GM23338 (cell line): Measurements from ENCODE around the gene NELFA. TPM values are rescaled to one million over a fixed set of nuclear protein-coding genes. Genes with fewer than 3 reads are reported as not detected.

ENCODE experiments used
- ATAC-seq: fragments of 200-7000 bp; cut with Tn5 transposase; 3 replicates; pipeline ENCODE4 v1.9.1; 2020
- DNase-seq: peaks from one replicate; pipeline ENCODE4 v3.0.0-alpha.2; 2015; ENCODE audit warnings: low spot score
- H2AFZ ChIP-seq: fragments of 200-600 bp; sonication (generic); 2 replicates; pipeline ENCODE4 v1.8.0; 2016; ENCODE audit warnings: antibody characterized with exemption, mild to moderate bottlenecking, moderate library complexity
- H3F3A ChIP-seq: fragments of 200-600 bp; sonication (generic); replicated peaks from 2 replicates; pipeline ENCODE4 v1.8.0; 2017; ENCODE audit warnings: antibody characterized with exemption, mixed run types, low read depth
- H3K27ac ChIP-seq: fragments of 200-600 bp; sonication (generic); 2 replicates; pipeline ENCODE4 v1.6.1; 2016; ENCODE audit warnings: low read depth
- H3K27me3 ChIP-seq: fragments of 200-600 bp; sonication (generic); 2 replicates; pipeline ENCODE4 v1.8.0; 2016; ENCODE audit warnings: mild to moderate bottlenecking, mixed run types, moderate library complexity; ENCODE audit not compliant: insufficient read depth
- H3K36me3 ChIP-seq: fragments of 200-600 bp; sonication (generic); 2 replicates; pipeline ENCODE4 v1.8.0; 2016; ENCODE audit warnings: mild to moderate bottlenecking; ENCODE audit not compliant: insufficient read depth
- H3K4me1 ChIP-seq: fragments of 200-600 bp; sonication (generic); 2 replicates; pipeline ENCODE4 v1.8.0; 2016; ENCODE audit warnings: mild to moderate bottlenecking, moderate library complexity; ENCODE audit not compliant: insufficient read depth
- H3K4me2 ChIP-seq: fragments of 200-600 bp; sonication (generic); 2 replicates; pipeline ENCODE4 v1.7.1; 2017; ENCODE audit warnings: mixed run types
- H3K4me3 ChIP-seq: fragments of 200-600 bp; sonication (generic); 2 replicates; pipeline ENCODE4 v1.6.1; 2016; ENCODE audit warnings: mixed run types
- H3K79me2 ChIP-seq: fragments of 200-600 bp; sonication (generic); replicated peaks from 2 replicates; pipeline ENCODE4 v1.8.0; 2017; ENCODE audit warnings: mild to moderate bottlenecking; ENCODE audit not compliant: insufficient read depth
- H3K9me2 ChIP-seq: fragments of 200-600 bp; sonication (generic); 2 replicates; pipeline ENCODE4 v1.8.0; 2017; ENCODE audit not compliant: insufficient read depth
- H4K20me1 ChIP-seq: fragments of 200-600 bp; sonication (generic); replicated peaks from 2 replicates; pipeline ENCODE4 v1.8.0; 2017; ENCODE audit warnings: mild to moderate bottlenecking; ENCODE audit not compliant: insufficient read depth
- H3K27ac Mint-ChIP-seq: 2 replicates; pipeline ENCODE4 v1.8.0; 2020; ENCODE audit warnings: inconsistent platforms, mild to moderate bottlenecking, moderate library complexity, mixed read lengths
- H3K27me3 Mint-ChIP-seq: 3 replicates; pipeline ENCODE4 v1.8.0; 2022; ENCODE audit warnings: low read depth, mild to moderate bottlenecking, moderate library complexity, mixed read lengths, inconsistent platforms; ENCODE audit not compliant: insufficient read depth, poor library complexity
- H3K36me3 Mint-ChIP-seq: 3 replicates; pipeline ENCODE4 v1.8.0; 2021; ENCODE audit warnings: low read depth, mild to moderate bottlenecking, inconsistent platforms, moderate library complexity, mixed read lengths
- H3K4me1 Mint-ChIP-seq: 3 replicates; pipeline ENCODE4 v1.8.0; 2020; ENCODE audit warnings: mild to moderate bottlenecking, inconsistent platforms, mixed read lengths
- H3K4me3 Mint-ChIP-seq: 3 replicates; pipeline ENCODE4 v1.8.0; 2021; ENCODE audit warnings: moderate library complexity, mild to moderate bottlenecking, inconsistent platforms, mixed read lengths
- H3K9me3 Mint-ChIP-seq: 3 replicates; pipeline ENCODE4 v1.8.0; 2020; ENCODE audit warnings: moderate library complexity, mild to moderate bottlenecking, inconsistent platforms, mixed read lengths
- CREB1 ChIP-seq: fragments of 250-450 bp; sonication (Bioruptor Pico); IDR thresholded peaks from 2 replicates; pipeline ENCODE4 v1.5.0; 2020; ENCODE audit warnings: low read depth, mild to moderate bottlenecking, moderate library complexity
- CTCF ChIP-seq, 2 experiments: fragments of 200-600 bp in 1 of 2; sonication (generic) in 1 of 2; conservative IDR thresholded peaks; 2 replicates each; pipeline versions ENCODE4 v1.5.1 to v1.6.1; 2016 to 2017; ENCODE audit warnings: antibody characterized with exemption in 2 of 2, low read depth in 2 of 2, mild to moderate bottlenecking in 2 of 2, moderate library complexity in 1 of 2
- EZH2phosphoT487 ChIP-seq: fragments of 200-600 bp; sonication (generic); IDR thresholded peaks from one replicate; pipeline ENCODE4 v1.8.1; 2018; ENCODE audit warnings: antibody characterized with exemption; ENCODE audit not compliant: unreplicated experiment
- JUNB ChIP-seq: IDR thresholded peaks from one replicate; pipeline ENCODE4 v1.6.1; 2016; ENCODE audit warnings: antibody characterized with exemption; ENCODE audit not compliant: unreplicated experiment
- NANOG ChIP-seq: IDR thresholded peaks from 2 replicates; pipeline ENCODE4 v1.6.1; 2016; ENCODE audit warnings: antibody characterized with exemption, borderline replicate concordance
- POLR2AphosphoS5 ChIP-seq: IDR thresholded peaks from 2 replicates; pipeline ENCODE4 v1.6.1; 2016; ENCODE audit warnings: antibody characterized with exemption, low read depth
- ZNF114 ChIP-seq: fragments of 250-450 bp; sonication (Bioruptor Pico); IDR thresholded peaks from 2 replicates; pipeline ENCODE4 v1.5.0; 2020; ENCODE audit warnings: mild to moderate bottlenecking, moderate library complexity
- ZNF331 ChIP-seq: fragments of 250-450 bp; sonication (Bioruptor Pico); IDR thresholded peaks from 2 replicates; pipeline ENCODE4 v1.5.0; 2020; ENCODE audit warnings: low read depth, mild to moderate bottlenecking, moderate library complexity
- polyA plus RNA-seq: library from polyadenylated mRNA; unstranded; fragments of >200 nt; fragmentation: Nextera tagmentation; extraction: Ambion mirVana; gene quantifications from 2 replicates; pipeline ENCODE4 v1.2.1, GENCODE V29; 2016
- total RNA-seq: library from RNA; depleted of rRNA; stranded (reverse); fragments of >200 nt; shearing (Covaris generic); gene quantifications from 2 replicates; pipeline ENCODE4 v1.2.3, GENCODE V29; 2014
- TF ChIP-seq, protein P1 (sequence below): IDR thresholded peaks from one replicate; pipeline ENCODE4 v1.6.1; 2018; ENCODE audit warnings: antibody characterized with exemption; ENCODE audit not compliant: unreplicated experiment
- TF ChIP-seq, protein P2 (sequence below): fragments of 250-450 bp; sonication (Bioruptor Pico); IDR thresholded peaks from 2 replicates; pipeline ENCODE4 v1.5.0; 2020; ENCODE audit warnings: mild to moderate bottlenecking, moderate library complexity
- TF ChIP-seq, protein P3 (sequence below): IDR thresholded peaks from 2 replicates; pipeline ENCODE4 v1.6.1; 2016; ENCODE audit warnings: antibody characterized with exemption

NELFA gene
- total and polyA plus RNA-seq, 2 experiments from 2014 or later = 62.8 to 63.3 TPM

- Histone ChIP-seq H3K4me2 (no peak overlapping the region), H3K36me3 (0 out of 2 replicates have a peak, but pooled peaks cover 8% of the 10 kb centered on the region), H3K79me2 (no peaks in the 10 kb centered on the region), H3F3A (0 out of 2 replicates have a peak, but pooled peaks cover 3% of the 10 kb centered on the region), H3K4me3 (no peak overlapping the region), H4K20me1 (no peaks in the 10 kb centered on the region; the same call in 1 of the 2 replicates), H3K27ac (no peak overlapping the region), H3K9me2 (no peaks in the 10 kb centered on the region), H3K27me3 (no peaks in the 10 kb centered on the region), H3K4me1 (no peaks in the 10 kb centered on the region), H2AFZ (no peak overlapping the region)
- H3K9me3 Mint-ChIP-seq = no peaks in the 10 kb centered on the region; the same call in 2 of the 3 replicates
- peaks cover 60% of the 10 kb centered on the region for H3K36me3 Mint-ChIP-seq
- ATAC-seq (no peak; the same call in 2 of the 3 replicates), DNase-seq (no peak)
- H3K4me1 Mint-ChIP-seq = no peaks in the 10 kb centered on the region
- TF ChIP-seq NANOG (no peak), EZH2phosphoT487 (no peak), CREB1 (no peak), POLR2AphosphoS5 (no peak), JUNB (no peak), CTCF (conservative IDR thresholded peaks at IDR 0.05; ENCODE audit: low read depth in 2 of 2) (no peak), ZNF331 (CRISPR knock-in tag) (no peak), ZNF114 (CRISPR knock-in tag) (no peak)
- TF ChIP-seq, protein P1, sequence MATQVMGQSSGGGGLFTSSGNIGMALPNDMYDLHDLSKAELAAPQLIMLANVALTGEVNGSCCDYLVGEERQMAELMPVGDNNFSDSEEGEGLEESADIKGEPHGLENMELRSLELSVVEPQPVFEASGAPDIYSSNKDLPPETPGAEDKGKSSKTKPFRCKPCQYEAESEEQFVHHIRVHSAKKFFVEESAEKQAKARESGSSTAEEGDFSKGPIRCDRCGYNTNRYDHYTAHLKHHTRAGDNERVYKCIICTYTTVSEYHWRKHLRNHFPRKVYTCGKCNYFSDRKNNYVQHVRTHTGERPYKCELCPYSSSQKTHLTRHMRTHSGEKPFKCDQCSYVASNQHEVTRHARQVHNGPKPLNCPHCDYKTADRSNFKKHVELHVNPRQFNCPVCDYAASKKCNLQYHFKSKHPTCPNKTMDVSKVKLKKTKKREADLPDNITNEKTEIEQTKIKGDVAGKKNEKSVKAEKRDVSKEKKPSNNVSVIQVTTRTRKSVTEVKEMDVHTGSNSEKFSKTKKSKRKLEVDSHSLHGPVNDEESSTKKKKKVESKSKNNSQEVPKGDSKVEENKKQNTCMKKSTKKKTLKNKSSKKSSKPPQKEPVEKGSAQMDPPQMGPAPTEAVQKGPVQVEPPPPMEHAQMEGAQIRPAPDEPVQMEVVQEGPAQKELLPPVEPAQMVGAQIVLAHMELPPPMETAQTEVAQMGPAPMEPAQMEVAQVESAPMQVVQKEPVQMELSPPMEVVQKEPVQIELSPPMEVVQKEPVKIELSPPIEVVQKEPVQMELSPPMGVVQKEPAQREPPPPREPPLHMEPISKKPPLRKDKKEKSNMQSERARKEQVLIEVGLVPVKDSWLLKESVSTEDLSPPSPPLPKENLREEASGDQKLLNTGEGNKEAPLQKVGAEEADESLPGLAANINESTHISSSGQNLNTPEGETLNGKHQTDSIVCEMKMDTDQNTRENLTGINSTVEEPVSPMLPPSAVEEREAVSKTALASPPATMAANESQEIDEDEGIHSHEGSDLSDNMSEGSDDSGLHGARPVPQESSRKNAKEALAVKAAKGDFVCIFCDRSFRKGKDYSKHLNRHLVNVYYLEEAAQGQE = no peak
- TF ChIP-seq, protein P2, sequence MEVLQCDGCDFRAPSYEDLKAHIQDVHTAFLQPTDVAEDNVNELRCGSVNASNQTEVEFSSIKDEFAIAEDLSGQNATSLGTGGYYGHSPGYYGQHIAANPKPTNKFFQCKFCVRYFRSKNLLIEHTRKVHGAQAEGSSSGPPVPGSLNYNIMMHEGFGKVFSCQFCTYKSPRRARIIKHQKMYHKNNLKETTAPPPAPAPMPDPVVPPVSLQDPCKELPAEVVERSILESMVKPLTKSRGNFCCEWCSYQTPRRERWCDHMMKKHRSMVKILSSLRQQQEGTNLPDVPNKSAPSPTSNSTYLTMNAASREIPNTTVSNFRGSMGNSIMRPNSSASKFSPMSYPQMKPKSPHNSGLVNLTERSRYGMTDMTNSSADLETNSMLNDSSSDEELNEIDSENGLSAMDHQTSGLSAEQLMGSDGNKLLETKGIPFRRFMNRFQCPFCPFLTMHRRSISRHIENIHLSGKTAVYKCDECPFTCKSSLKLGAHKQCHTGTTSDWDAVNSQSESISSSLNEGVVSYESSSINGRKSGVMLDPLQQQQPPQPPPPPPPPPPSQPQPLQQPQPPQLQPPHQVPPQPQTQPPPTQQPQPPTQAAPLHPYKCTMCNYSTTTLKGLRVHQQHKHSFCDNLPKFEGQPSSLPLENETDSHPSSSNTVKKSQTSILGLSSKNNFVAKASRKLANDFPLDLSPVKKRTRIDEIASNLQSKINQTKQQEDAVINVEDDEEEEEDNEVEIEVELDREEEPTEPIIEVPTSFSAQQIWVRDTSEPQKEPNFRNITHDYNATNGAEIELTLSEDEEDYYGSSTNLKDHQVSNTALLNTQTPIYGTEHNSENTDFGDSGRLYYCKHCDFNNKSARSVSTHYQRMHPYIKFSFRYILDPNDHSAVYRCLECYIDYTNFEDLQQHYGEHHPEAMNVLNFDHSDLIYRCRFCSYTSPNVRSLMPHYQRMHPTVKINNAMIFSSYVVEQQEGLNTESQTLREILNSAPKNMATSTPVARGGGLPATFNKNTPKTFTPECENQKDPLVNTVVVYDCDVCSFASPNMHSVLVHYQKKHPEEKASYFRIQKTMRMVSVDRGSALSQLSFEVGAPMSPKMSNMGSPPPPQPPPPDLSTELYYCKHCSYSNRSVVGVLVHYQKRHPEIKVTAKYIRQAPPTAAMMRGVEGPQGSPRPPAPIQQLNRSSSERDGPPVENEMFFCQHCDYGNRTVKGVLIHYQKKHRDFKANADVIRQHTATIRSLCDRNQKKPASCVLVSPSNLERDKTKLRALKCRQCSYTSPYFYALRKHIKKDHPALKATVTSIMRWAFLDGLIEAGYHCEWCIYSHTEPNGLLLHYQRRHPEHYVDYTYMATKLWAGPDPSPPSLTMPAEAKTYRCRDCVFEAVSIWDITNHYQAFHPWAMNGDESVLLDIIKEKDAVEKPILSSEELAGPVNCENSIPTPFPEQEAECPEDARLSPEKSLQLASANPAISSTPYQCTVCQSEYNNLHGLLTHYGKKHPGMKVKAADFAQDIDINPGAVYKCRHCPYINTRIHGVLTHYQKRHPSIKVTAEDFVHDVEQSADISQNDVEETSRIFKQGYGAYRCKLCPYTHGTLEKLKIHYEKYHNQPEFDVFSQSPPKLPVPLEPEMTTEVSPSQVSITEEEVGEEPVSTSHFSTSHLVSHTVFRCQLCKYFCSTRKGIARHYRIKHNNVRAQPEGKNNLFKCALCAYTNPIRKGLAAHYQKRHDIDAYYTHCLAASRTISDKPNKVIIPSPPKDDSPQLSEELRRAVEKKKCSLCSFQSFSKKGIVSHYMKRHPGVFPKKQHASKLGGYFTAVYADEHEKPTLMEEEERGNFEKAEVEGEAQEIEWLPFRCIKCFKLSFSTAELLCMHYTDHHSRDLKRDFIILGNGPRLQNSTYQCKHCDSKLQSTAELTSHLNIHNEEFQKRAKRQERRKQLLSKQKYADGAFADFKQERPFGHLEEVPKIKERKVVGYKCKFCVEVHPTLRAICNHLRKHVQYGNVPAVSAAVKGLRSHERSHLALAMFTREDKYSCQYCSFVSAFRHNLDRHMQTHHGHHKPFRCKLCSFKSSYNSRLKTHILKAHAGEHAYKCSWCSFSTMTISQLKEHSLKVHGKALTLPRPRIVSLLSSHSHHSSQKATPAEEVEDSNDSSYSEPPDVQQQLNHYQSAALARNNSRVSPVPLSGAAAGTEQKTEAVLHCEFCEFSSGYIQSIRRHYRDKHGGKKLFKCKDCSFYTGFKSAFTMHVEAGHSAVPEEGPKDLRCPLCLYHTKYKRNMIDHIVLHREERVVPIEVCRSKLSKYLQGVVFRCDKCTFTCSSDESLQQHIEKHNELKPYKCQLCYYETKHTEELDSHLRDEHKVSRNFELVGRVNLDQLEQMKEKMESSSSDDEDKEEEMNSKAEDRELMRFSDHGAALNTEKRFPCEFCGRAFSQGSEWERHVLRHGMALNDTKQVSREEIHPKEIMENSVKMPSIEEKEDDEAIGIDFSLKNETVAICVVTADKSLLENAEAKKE (CRISPR knock-in tag) = no peak
- TF ChIP-seq, protein P3, sequence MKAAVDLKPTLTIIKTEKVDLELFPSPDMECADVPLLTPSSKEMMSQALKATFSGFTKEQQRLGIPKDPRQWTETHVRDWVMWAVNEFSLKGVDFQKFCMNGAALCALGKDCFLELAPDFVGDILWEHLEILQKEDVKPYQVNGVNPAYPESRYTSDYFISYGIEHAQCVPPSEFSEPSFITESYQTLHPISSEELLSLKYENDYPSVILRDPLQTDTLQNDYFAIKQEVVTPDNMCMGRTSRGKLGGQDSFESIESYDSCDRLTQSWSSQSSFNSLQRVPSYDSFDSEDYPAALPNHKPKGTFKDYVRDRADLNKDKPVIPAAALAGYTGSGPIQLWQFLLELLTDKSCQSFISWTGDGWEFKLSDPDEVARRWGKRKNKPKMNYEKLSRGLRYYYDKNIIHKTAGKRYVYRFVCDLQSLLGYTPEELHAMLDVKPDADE = no peak
- H3K4me3 Mint-ChIP-seq = no peak overlapping the region
- H3K27me3 Mint-ChIP-seq = peaks cover 12% of the 10 kb centered on the region
- peak overlapping the region; percentile 27 for H3K27ac Mint-ChIP-seq
Observed at GRCh38 chr4:1975391-1975801, 33.4 kb downstream of the NELFA start.
